ENCODE data around the gene PRPF8.

- TF ChIP-seq, protein P1, sequence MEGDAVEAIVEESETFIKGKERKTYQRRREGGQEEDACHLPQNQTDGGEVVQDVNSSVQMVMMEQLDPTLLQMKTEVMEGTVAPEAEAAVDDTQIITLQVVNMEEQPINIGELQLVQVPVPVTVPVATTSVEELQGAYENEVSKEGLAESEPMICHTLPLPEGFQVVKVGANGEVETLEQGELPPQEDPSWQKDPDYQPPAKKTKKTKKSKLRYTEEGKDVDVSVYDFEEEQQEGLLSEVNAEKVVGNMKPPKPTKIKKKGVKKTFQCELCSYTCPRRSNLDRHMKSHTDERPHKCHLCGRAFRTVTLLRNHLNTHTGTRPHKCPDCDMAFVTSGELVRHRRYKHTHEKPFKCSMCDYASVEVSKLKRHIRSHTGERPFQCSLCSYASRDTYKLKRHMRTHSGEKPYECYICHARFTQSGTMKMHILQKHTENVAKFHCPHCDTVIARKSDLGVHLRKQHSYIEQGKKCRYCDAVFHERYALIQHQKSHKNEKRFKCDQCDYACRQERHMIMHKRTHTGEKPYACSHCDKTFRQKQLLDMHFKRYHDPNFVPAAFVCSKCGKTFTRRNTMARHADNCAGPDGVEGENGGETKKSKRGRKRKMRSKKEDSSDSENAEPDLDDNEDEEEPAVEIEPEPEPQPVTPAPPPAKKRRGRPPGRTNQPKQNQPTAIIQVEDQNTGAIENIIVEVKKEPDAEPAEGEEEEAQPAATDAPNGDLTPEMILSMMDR (IDR thresholded peaks at IDR 0.05; ENCODE audit: insufficient read depth, low read length): no peak
- TF ChIP-seq, protein P2, sequence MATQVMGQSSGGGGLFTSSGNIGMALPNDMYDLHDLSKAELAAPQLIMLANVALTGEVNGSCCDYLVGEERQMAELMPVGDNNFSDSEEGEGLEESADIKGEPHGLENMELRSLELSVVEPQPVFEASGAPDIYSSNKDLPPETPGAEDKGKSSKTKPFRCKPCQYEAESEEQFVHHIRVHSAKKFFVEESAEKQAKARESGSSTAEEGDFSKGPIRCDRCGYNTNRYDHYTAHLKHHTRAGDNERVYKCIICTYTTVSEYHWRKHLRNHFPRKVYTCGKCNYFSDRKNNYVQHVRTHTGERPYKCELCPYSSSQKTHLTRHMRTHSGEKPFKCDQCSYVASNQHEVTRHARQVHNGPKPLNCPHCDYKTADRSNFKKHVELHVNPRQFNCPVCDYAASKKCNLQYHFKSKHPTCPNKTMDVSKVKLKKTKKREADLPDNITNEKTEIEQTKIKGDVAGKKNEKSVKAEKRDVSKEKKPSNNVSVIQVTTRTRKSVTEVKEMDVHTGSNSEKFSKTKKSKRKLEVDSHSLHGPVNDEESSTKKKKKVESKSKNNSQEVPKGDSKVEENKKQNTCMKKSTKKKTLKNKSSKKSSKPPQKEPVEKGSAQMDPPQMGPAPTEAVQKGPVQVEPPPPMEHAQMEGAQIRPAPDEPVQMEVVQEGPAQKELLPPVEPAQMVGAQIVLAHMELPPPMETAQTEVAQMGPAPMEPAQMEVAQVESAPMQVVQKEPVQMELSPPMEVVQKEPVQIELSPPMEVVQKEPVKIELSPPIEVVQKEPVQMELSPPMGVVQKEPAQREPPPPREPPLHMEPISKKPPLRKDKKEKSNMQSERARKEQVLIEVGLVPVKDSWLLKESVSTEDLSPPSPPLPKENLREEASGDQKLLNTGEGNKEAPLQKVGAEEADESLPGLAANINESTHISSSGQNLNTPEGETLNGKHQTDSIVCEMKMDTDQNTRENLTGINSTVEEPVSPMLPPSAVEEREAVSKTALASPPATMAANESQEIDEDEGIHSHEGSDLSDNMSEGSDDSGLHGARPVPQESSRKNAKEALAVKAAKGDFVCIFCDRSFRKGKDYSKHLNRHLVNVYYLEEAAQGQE (IDR thresholded peaks at IDR 0.05; ENCODE audit: insufficient replicate concordance, low read depth): no peak
- TF ChIP-seq GABPA (IDR thresholded peaks at IDR 0.05; ENCODE audit: low read depth) (no peak), POLR2AphosphoS5 (IDR thresholded peaks at IDR 0.05; ENCODE audit: low read depth) (no peak), SPI1 (IDR thresholded peaks at IDR 0.05; ENCODE audit: borderline replicate concordance, low read depth) (no peak)
Observed at GRCh38 chr17:1712271-1712670, 27.6 kb upstream of the PRPF8 start.
